ENCODE measurements around the gene CDC73. TPM values are rescaled to one million over a fixed set of nuclear protein-coding genes. Genes with fewer than 3 reads are reported as not detected.

The CDC73 gene
- total and polyA plus RNA-seq, 4 donors, result 5.8 to 20.6 (median 12.6) TPM

- Histone ChIP-seq H3K9me3 (ENCODE audit: control insufficient read depth in 4 of 4, low read length in 3 of 4) (no peaks in the 10 kb centered on the region), H3K4me1 (ENCODE audit: control insufficient read depth in 4 of 4, insufficient read depth in 4 of 4, low read length in 3 of 4) (peaks cover 0 to 3% (median 0%) of the 10 kb centered on the region in 4 donors), H3K9ac (ENCODE audit: low read depth in 1 of 2, low read length in 2 of 2) (no peak overlapping the region), H3K4me3 (ENCODE audit: low read depth in 1 of 3, low read length in 3 of 3) (no peak overlapping the region), H3K27ac (ENCODE audit: low read depth in 1 of 2, low read length in 2 of 2) (no peak overlapping the region), H3K36me3 (ENCODE audit: control insufficient read depth in 4 of 4, insufficient read depth in 3 of 4, low read depth in 1 of 4, low read length in 3 of 4) (no peaks in the 10 kb centered on the region), H3K27me3 (ENCODE audit: control insufficient read depth in 4 of 4, insufficient read depth in 4 of 4, low read length in 3 of 4) (no peaks in the 10 kb centered on the region)
- peak in 1 of 2 donors; percentile 30 for TF ChIP-seq EGR1 (IDR thresholded peaks at IDR 0.05; ENCODE audit: low read depth in 2 of 2)
- peak in 1 of 2 donors; percentile 9 for TF ChIP-seq RXRA (IDR thresholded peaks at IDR 0.05)
- TF ChIP-seq MAX (IDR thresholded peaks at IDR 0.05), result no peak
- TF ChIP-seq JUND (IDR thresholded peaks at IDR 0.05), result peak in 1 of 2 donors; percentile 58
- TF ChIP-seq HNF4G (IDR thresholded peaks at IDR 0.05), result peak; percentile 45
- TF ChIP-seq HNF4A (conservative IDR thresholded peaks at IDR 0.05), result peak; percentile 62 to 68
- TF ChIP-seq NR2F2 (IDR thresholded peaks at IDR 0.05), result no peak
- 89% methylated on average over 2 of the region's 2 CpGs for WGBS
- DNase-seq (ENCODE audit: low spot score), result no peak
Observed at GRCh38 chr1:193201021-193201420, 79.2 kb downstream of the CDC73 start.

DNA sequence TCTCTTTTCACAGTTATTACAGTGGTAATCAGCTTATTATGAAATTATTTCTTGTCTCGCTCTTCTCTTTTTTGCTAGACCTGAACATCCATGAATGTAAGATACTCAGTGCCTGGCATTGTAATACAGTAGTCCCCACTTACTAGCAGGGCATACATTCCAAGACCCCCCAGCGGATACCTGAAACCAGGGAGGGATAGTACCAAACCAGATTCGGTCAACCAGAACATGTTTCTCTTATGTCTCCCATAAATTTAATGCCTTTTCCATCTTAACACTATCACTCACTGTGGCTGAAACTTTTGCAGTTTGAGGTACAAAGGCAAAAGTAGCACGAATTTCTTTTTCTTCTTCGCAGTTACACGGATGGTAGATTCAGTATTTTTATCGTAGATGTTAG is 89.2 kb downstream of the CDC73 start:
- H3K27me3 ChIP-seq (ENCODE audit: control insufficient read depth in 4 of 4, insufficient read depth in 4 of 4, low read length in 3 of 4), result no peaks in the 10 kb centered on the region
- TF ChIP-seq ATF3 (IDR thresholded peaks at IDR 0.05) (no peak), CTCF (IDR thresholded peaks at IDR 0.05; ENCODE audit: low read depth, low read length, missing input control) (no peak), FOXA1 (IDR thresholded peaks at IDR 0.05) (no peak), GABPA (IDR thresholded peaks at IDR 0.05 in 1 of 2, conservative IDR thresholded peaks at IDR 0.05 in 1 of 2) (no peak), RXRA (IDR thresholded peaks at IDR 0.05) (no peak), JUND (IDR thresholded peaks at IDR 0.05) (no peak), EGR1 (IDR thresholded peaks at IDR 0.05; ENCODE audit: low read depth in 2 of 2) (no peak), HNF4G (IDR thresholded peaks at IDR 0.05) (no peak), MAX (IDR thresholded peaks at IDR 0.05) (no peak), ZBTB33 (IDR thresholded peaks at IDR 0.05) (no peak), TAF1 (conservative IDR thresholded peaks at IDR 0.05) (no peak), HNF4A (conservative IDR thresholded peaks at IDR 0.05) (no peak), YY1 (IDR thresholded peaks at IDR 0.05) (no peak), FOXA2 (IDR thresholded peaks at IDR 0.05) (no peak), REST (IDR thresholded peaks at IDR 0.05) (no peak)
- no peak overlapping the region for H3K27ac ChIP-seq (ENCODE audit: low read depth in 1 of 2, low read length in 2 of 2)
- H3K36me3 ChIP-seq (ENCODE audit: control insufficient read depth in 4 of 4, insufficient read depth in 3 of 4, low read depth in 1 of 4, low read length in 3 of 4), result peaks cover 2 to 9% (median 3%) of the 10 kb centered on the region in 4 donors
- H3K4me1 ChIP-seq (ENCODE audit: control insufficient read depth in 4 of 4, insufficient read depth in 4 of 4, low read length in 3 of 4), result no peaks in the 10 kb centered on the region
- H3K9me3 ChIP-seq (ENCODE audit: control insufficient read depth in 4 of 4, low read length in 3 of 4), result no peaks in the 10 kb centered on the region
- WGBS, result 98% methylated on average over 7 of the region's 7 CpGs
- no peak overlapping the region for H3K4me3 ChIP-seq (ENCODE audit: low read depth in 1 of 3, low read length in 3 of 3)
- no peak overlapping the region for H3K9ac ChIP-seq (ENCODE audit: low read depth in 1 of 2, low read length in 2 of 2)
- DNase-seq (ENCODE audit: low spot score), result no peak
